Measurements from ENCODE around the gene SH3GL2. TPM values are rescaled to one million over a fixed set of nuclear protein-coding genes. Genes with fewer than 3 reads are reported as not detected.

SH3GL2 gene
- total RNA-seq (2013) = not detected
- polyA plus RNA-seq = not detected
- not detected in 2 replicates for polyA minus RNA-seq
- total RNA-seq = 0 to 7.1 (median 0.08) reads per million in 11 experiments

DNA sequence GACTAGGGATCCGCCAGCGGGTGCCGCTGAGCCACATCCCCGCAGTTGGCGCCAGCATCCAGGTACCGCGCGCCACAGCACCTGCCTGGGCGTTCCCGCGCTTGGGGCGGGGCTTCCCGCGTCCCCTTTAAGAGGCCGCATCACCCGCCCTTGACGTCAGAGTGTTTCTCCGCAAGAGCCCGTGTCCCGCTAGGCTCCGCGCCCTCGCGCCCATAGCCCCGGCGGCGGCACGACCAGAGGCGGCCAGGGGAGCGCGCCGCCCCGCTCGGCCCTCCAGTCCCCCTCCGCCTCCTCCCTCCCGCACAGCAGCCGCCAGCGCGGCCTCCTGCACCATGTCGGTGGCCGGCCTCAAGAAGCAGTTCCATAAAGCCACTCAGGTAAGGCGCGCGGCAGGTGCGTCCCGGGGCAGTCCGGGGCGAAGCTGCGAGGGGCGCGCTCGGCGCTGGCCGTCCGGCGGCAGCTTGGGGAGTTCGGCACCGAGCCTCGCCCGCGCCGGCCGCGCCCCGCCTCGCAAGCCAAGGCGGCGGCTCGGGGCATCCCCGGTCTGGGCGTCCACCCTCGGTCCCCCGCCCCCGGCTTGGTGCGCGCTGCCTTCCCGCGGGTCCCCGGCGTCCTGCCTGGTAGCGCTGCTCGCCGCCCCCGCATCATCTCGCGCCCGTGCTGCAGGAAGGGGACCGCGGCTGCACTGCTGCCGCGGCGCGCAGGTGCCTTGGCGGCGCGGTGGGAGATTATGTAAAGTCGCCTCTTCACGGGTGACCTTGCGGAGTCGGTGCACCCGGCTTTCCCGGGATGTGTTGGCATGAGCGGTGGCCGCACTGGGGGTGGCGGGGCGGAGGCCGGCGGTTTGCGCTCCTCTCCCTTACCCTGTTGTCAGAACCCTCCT, at the start of gene SH3GL2:
SH3GL2 (plus strand) TSS at position 156 of the 883 bp plus-strand sequence.
- H3K4me1 ChIP-seq (ENCODE audit: control insufficient read depth in 1 of 2, insufficient read depth in 2 of 2, low read length in 2 of 2) = no peaks in the 10 kb centered on the region
- H3K4me3 Mint-ChIP-seq = peak within 1 kb of the TSS in 1 of 2 donors; percentile 78
- intact Hi-C loops (cut with micrococcal nuclease) = no loop called here
- H3K4me2 ChIP-seq (replicated peaks; ENCODE audit: extremely low read depth, low read length, poor library complexity, severe bottlenecking) = peak within 1 kb of the TSS; percentile 54
- no peak within 1 kb of the TSS for H3K27ac ChIP-seq (ENCODE audit: low read depth in 1 of 2, low read length in 2 of 2)
- H3K4me1 Mint-ChIP-seq = no peaks in the 10 kb centered on the region
- WGBS (ENCODE audit: insufficient coverage) = under 1% methylated on average over 105 of the region's 109 CpGs
- H3K27me3 ChIP-seq (ENCODE audit: control insufficient read depth in 2 of 2, insufficient read depth in 2 of 2, low read length in 2 of 2) = peaks cover 44 to 52% of the 10 kb centered on the region in 2 donors
- peaks cover 35 to 58% (median 44%) of the 10 kb centered on the region in 3 donors for H3K27me3 Mint-ChIP-seq (ENCODE audit: low read depth in 3 of 3)
- peaks cover 0 to 15% of the 10 kb centered on the region in 2 donors for H3K9me3 ChIP-seq (replicated peaks in 1 of 2; ENCODE audit: control insufficient read depth in 1 of 2, insufficient read depth in 1 of 2, low read length in 2 of 2)
- no peak for TF ChIP-seq CTCF (IDR thresholded peaks at IDR 0.05)
- no peak for DNase-seq
- no peaks in the 10 kb centered on the region for H3K79me2 ChIP-seq (ENCODE audit: insufficient read depth, low read length)
- H4K20me1 ChIP-seq (ENCODE audit: insufficient read depth, low read length) = no peaks in the 10 kb centered on the region
- H3K4me3 ChIP-seq (replicated peaks in 1 of 3; ENCODE audit: low read depth in 2 of 3, low read length in 3 of 3) = peak within 1 kb of the TSS in 1 of 3 experiments; percentile 23
- H3K36me3 ChIP-seq (replicated peaks in 1 of 2; ENCODE audit: control insufficient read depth in 1 of 2, insufficient read depth in 2 of 2, low read length in 2 of 2) = no peaks in the 10 kb centered on the region
- H3K27ac Mint-ChIP-seq = no peak within 1 kb of the TSS
- peaks cover 0 to 2% of the 10 kb centered on the region in 2 donors for H3K36me3 Mint-ChIP-seq
- H3K9me3 Mint-ChIP-seq = peaks cover 0 to 10% (median 1%) of the 10 kb centered on the region in 7 donors
- H2AFZ ChIP-seq (ENCODE audit: insufficient read depth, low read depth, low read length, poor library complexity, severe bottlenecking) = no peak within 1 kb of the TSS
- no peak within 1 kb of the TSS for H3K9ac ChIP-seq (ENCODE audit: insufficient read depth, low read length, poor library complexity, severe bottlenecking)

- Histone ChIP-seq H4K20me1 (ENCODE audit: insufficient read depth, low read length) (no peaks in the 10 kb centered on the region), H3K9ac (ENCODE audit: insufficient read depth, low read length, poor library complexity, severe bottlenecking) (no peak overlapping the region), H2AFZ (ENCODE audit: insufficient read depth, low read depth, low read length, poor library complexity, severe bottlenecking) (no peak overlapping the region), H3K79me2 (ENCODE audit: insufficient read depth, low read length) (no peaks in the 10 kb centered on the region), H3K9me3 (replicated peaks in 1 of 2; ENCODE audit: control insufficient read depth in 1 of 2, insufficient read depth in 1 of 2, low read length in 2 of 2) (no peaks in the 10 kb centered on the region), H3K4me3 (replicated peaks in 1 of 3; ENCODE audit: low read depth in 2 of 3, low read length in 3 of 3) (no peak overlapping the region), H3K27me3 (ENCODE audit: control insufficient read depth in 2 of 2, insufficient read depth in 2 of 2, low read length in 2 of 2) (no peaks in the 10 kb centered on the region), H3K36me3 (replicated peaks in 1 of 2; ENCODE audit: control insufficient read depth in 1 of 2, insufficient read depth in 2 of 2, low read length in 2 of 2) (no peaks in the 10 kb centered on the region), H3K4me1 (ENCODE audit: control insufficient read depth in 1 of 2, insufficient read depth in 2 of 2, low read length in 2 of 2) (no peaks in the 10 kb centered on the region), H3K27ac (ENCODE audit: low read depth in 1 of 2, low read length in 2 of 2) (no peak overlapping the region), H3K4me2 (replicated peaks; ENCODE audit: extremely low read depth, low read length, poor library complexity, severe bottlenecking) (no peak overlapping the region)
- H3K9me3 Mint-ChIP-seq = no peaks in the 10 kb centered on the region
- no peak overlapping the region for H3K4me3 Mint-ChIP-seq
- no peaks in the 10 kb centered on the region for H3K36me3 Mint-ChIP-seq
- TF ChIP-seq CTCF (IDR thresholded peaks at IDR 0.05) = peak; percentile 53
- no peak for DNase-seq
- H3K27ac Mint-ChIP-seq = no peak overlapping the region
- WGBS (ENCODE audit: insufficient coverage) = 0% methylated on average over 3 of the region's 10 CpGs
- H3K4me1 Mint-ChIP-seq = peaks cover 3% of the 10 kb centered on the region
- intact Hi-C loops (cut with micrococcal nuclease) = no loop called here
- H3K27me3 Mint-ChIP-seq (ENCODE audit: low read depth in 3 of 3) = peaks cover 2 to 7% (median 4%) of the 10 kb centered on the region in 3 donors
Observed at GRCh38 chr9:17531642-17532254, 47.1 kb upstream of the SH3GL2 start.
